UCSD-AML1 (cell line): ENCODE results near the gene LNPEP.

ENCODE experiments used
- DNase-seq: peaks from one replicate; lab custom pipeline; 2025; ENCODE audit not compliant: unreplicated experiment; lab: John Stamatoyannopoulos, UW

The LNPEP gene

DNA sequence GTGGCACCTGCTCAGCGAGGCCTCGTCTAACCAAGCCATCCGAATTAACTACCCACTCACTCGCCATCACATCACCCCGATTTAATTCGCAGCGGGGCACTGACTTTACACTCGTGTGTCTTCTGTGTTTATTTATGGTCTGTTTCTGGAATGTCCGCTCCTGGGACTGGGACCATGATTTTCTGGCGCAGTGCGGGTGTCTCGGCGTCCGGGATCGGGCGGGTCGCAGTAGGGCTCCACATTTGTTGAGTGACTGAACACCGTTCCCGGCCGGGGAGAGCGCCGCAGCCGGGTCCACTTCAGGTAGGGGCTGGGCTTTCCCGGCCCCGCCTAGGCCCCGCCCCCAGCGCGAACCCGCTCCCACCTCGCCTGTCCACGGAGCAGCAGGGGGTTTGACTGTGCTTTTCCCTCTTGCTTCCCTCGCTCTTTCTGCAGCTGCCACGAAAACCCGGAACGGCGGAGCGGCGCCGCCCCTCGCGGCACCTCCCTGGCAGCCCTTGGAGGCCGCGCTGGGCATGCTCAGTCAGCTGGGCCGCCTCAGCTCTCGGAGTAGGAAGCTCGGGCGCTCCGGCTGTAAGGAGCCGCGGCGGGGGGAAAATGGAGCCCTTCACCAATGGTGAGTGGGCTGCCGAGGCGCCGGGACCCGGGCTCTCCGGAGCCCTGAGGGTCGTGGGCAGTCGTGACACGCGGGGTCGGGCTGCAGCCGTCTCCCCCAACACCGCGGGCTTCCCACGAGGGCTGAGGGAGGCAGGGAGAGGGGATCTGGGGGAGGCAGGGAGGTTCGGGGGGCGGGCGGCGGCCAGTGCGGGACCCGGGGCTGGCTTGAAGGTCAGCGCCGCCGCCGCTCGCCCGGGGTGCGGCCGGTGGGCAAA lies at the start of gene LNPEP:
LNPEP (plus strand) TSS at position 522 of the 872 bp plus-strand sequence; CDS start at position 598, 76 bp downstream.
- DNase-seq, result peak; percentile 97

DNA sequence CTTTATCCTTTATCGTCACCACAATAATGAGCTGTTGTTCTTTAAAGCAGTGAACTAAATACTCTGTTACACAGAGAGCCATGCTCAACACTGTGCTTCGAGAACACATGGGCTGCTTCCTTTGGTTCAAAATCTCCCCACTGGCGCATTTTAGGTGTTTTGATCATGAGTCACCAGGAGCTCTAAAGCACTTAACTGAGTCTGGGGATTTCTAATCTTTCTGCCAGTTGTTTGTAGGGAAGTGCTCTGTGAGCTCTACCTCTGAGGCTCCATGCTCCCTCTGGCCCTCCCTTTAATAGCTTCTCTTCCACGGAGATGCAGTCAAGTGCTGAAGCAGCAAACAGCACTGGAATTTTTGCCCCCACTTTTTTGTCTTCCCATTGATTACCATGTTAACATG lies 42.5 kb upstream of the LNPEP start:
- DNase-seq, result no peak

GRCh38 chr5:96896276-96896675 lies 39.6 kb upstream of the LNPEP start:
- DNase-seq, result no peak

- DNase-seq, result peak; percentile 14
These were observed 39.1 kb upstream of the LNPEP start for GRCh38 chr5:96896806-96897205.

GRCh38 chr5:96901384-96901783 lies 34.5 kb upstream of the LNPEP start:
- no peak for DNase-seq

DNA sequence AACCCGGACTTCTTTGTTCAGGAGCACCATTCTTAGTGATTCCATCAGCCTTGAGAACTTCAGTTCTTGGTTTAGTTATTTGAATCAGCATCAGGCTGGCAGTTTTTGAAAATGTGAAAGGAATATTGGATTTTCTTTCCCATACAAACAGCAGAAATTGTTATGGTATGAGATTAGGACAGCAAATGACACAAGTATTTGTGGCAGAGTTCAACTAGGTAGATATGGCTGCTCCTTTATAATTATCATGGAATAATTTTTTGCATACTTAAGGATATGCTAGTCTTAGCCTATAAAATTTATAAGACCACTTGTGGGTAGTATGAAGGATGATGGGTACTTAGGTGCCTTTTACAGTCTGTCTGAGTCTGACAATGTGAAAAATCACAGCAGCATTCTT lies 34.0 kb upstream of the LNPEP start:
- DNase-seq, result no peak

DNA sequence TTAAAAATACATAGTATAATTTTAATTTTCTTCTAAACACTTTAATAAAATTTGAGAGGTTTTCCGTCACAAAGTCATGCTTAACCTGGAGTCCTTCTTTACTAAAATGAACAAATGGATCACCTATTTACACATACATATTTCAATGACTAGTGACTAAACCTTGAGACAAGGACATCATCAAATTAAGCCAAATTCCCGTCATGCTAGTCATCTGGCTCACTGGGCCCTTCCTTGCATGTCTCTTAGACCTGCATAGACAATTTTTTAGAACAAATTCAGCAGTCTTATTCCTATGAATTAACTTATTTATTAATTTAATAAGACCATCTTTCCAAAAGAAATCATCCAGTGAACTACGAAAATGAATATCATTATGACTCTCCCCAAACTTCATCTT lies 33.0 kb upstream of the LNPEP start:
- DNase-seq, result no peak

DNA sequence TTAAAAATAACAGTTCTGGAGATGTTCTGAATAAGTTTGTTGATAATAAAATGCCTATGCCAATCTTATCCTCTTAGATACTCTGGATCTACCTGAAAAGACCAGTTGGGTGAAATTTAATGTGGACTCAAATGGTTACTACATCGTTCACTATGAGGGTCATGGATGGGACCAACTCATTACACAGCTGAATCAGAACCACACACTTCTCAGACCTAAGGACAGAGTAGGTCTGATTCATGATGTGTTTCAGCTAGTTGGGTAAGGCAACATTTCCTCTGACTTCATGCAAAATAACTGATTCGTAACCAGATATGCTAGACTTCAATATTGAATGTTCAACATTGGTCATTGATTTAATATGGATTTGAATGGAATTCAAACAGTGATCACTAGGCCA lies 32.6 kb upstream of the LNPEP start:
- no peak for DNase-seq

- no peak for DNase-seq
These were observed 31.6 kb upstream of the LNPEP start for GRCh38 chr5:96904054-96904931.

DNA sequence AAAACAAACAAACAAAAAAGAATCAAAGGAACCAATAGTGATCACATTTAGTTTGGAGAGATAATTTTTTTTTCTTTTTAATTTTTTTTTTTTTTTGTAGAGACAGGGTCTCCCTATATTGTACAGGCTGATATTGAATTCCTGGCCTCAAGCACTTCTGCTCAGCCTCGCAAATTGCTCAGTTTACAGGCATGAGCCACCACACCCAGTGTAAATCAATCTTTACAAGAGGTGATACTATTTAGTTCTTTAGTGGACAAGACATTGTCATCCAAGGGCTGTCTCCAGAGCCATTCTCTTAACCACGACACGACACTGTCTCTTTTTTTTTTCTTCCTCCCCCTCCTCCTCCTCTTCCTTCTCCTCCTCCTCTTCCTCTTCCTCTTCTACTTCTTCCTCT lies 30.0 kb upstream of the LNPEP start:
- no peak for DNase-seq

GRCh38 chr5:96909003-96909402 lies 26.9 kb upstream of the LNPEP start:
- DNase-seq, result no peak

DNA sequence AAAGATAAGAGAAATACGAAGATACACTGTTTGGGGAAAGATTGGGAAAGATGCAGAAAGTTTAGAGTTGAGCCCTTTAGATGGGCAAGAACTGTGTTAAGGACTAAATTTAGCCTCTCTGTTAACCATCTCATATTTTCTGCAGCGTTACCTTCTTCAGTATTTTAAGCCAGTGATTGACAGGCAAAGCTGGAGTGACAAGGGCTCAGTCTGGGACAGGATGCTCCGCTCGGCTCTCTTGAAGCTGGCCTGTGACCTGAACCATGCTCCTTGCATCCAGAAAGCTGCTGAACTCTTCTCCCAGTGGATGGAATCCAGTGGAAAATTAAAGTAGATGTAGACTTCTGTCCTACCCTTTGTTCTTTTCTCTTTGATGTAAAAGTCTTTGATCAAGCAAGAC lies 26.4 kb upstream of the LNPEP start:
- DNase-seq, result no peak

- no peak for DNase-seq
These were observed 24.7 kb upstream of the LNPEP start for GRCh38 chr5:96911139-96911538.

DNA sequence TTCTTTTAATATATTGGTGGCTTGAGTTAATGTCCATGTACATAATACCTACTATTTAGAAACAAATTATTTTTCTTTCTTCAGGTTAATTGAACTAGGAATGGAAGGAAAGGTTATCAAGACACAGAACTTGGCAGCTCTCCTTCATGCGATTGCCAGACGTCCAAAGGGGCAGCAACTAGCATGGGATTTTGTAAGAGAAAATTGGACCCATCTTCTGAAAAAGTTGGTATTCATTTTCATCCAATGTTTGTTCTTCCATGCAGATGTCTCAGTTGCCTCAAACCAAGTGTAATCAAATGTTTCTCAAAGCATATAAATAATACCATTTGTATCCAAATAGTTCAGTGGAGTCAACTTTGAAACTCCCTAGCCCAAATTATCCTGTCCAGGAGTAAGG lies 22.6 kb upstream of the LNPEP start:
- DNase-seq, result no peak

DNA sequence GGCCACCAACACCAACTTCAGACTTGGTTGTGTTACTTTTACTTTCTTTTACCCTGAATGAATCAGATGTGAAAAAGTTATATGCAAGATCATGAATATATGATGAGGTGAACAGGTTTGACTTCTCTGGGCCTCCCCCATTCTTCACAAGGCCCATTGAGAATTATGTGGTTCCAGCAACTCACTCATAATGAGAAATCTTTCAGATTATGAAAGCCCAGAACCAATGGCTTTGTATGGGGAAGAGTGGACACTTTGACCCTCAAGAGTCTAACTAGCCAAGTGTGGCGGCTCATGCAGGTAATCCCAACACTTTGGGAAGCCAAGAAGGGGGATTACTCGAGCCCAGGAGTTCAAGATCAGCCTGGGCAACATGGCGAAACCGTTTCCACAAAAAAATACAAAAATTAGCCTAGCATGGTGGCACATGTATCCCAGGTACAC lies 16.1 kb upstream of the LNPEP start:
- DNase-seq, result no peak

DNA sequence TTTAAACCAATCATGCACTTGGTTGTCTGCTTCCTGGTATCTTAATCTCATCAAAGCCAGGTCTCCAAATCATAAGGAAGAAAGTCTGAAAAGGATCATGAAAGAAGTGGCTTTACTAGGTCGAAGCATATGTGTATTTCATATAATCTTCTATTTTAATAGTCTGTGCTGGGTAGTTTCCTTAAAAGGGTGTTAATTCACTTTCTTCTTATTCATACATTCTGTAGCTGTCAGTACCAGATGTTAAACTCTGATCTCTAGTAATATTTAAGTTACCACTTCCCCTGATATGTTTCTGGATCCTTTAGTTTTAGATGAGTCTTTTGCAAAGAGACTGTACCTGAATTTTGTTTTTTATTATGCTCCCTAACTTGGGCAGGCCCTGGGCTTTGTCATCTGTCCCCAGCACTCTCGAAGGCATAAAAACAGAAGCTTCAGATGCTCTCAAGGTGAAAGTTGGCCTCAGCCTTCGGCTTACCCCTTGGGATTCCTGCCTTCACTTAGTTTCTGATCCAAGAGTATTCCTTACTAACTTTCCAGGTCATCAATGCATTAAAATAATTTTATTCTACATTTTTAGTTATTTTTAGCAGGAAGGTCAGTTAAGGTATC lies 15.0 kb upstream of the LNPEP start:
- no peak for DNase-seq

DNA sequence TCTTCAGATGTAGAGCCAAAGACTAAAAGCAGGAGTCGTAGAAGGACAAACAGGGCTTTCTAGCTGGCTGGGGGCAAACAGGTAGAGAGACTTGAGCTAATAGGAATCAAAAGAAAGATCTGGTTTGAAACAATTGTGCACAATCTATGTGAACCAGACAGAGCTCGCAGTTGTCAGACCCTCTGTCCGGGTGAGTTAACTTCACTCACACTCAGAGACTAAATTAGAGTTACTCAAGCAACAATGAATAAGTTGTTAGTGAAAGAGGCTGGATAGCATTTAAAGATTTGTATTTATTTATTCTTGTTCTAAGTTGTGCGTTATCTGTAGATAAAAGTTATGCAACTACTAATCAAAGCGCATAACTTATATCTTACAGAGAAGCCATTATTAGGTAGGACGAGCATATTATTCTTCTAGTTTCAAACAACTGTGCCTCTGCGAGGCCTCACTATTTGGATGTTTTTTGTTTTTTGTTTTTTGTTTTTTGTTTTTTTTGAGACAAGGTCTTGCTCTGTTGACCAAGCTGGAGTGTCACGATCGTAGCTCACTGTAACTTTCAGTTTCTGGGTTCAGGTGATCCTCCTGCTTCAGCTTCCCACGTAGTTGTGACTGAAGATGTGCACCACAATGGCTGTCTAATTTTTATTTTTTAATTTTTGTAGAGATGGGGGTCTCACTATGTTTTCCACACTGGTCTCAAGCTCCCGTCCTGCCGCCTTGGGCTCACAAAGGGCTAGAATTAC lies 13.2 kb upstream of the LNPEP start:
- DNase-seq, result no peak

- no peak for DNase-seq
These were observed 11.8 kb upstream of the LNPEP start for GRCh38 chr5:96924016-96924443.

DNA sequence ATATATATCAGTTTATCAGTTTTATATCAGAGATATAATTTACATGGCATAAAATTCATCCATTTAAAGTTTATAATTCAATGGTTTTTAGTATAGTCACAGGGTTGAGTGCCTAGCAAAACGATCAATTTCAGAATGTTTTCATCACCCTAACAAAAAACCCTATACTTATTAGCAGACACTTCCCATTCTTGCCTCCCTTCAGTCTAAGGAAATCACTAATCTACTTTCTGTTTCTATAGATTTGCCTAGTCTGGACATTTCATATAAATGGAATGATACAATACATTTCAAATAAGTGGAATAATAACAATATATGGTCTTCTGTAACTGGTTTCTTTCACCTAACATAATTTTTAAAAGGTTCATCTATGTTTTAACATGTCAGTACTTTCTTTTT lies 9.6 kb upstream of the LNPEP start:
- DNase-seq, result no peak

DNA sequence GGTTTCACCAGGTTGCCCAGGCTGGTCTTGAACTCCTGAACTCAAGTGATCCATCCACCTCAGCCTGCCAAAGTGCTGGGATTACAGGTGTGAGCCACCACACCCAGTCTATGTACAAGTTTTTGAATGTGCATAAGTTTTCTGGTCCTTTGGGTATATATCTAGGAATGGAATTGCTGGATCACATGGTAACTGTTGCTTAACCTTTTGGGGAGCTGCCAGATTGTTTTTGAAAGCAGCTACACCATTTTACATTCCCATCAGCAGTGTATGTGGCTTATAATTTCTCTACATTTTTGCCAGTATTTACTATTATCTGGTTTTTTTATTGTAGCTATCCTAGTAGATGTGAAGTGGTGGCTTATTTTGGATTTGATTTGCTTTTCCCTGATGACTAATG lies 8.9 kb upstream of the LNPEP start:
- DNase-seq, result no peak
